K562 (cell line): Measurements from ENCODE around the gene SAP30L. TPM values are rescaled to one million over a fixed set of nuclear protein-coding genes. Genes with fewer than 3 reads are reported as not detected.

Experiments used
- ATAC-seq: fragments of 200-7000 bp; cut with Tn5 transposase; 3 replicates; pipeline ENCODE4 v1.9.1; 2020; ENCODE audit warnings: moderate library complexity
- BruUV-seq: library from RNA; stranded (reverse); fragments of 400-500 nt; replicated peaks from 2 replicates; lab custom pipeline; 2021; lab: Mats Ljungman, UMichigan
- CTCF ChIA-PET: fragments of 300-600 bp; formaldehyde crosslinking; extraction: SDS; loops from one replicate; lab custom pipeline; 2021; ENCODE audit warnings: low intra/inter-chr PET ratio; lab: Yijun Ruan, JAX
- POLR2A ChIA-PET: fragments of 300-600, 350-650 bp; sonication (Branson Sonifier 250); formaldehyde crosslinking; extraction: SDS; loops from one replicate; lab custom pipeline; 2021; ENCODE audit warnings: antibody characterized with exemption, inconsistent platforms; lab: Yijun Ruan, JAX
- DNase-seq, 4 experiments: peaks; one replicate each; pipeline versions ENCODE4 v3.0.0 to v3.0.0-alpha.2; 2011 to 2018; ENCODE audit warnings: low spot score in 3 of 4, mixed read lengths in 3 of 4; ENCODE audit errors: extremely low read depth in 1 of 4
- FAIRE-seq: peaks from 2 replicates; lab custom pipeline; 2011; peaks lifted over from hg19 to GRCh38; lab: Jason Lieb, UNC
- H2AFZ ChIP-seq: 2 replicates; pipeline ENCODE4 v1.6.0; 2011; ENCODE audit warnings: low read depth, low read length, control low read depth, inconsistent platforms
- H3K27ac ChIP-seq: fragments of 200-600 bp; 3 replicates; pipeline ENCODE4 v1.8.0; 2011; ENCODE audit warnings: low read depth, mild to moderate bottlenecking, control low read depth, inconsistent platforms, low read length, moderate library complexity, mixed read lengths; ENCODE audit errors: extremely low read depth
- H3K27me3 ChIP-seq, 2 experiments: fragments of 300-600 bp in 1 of 2; 2 replicates in 1 of 2; 3 replicates in 1 of 2; pipeline versions ENCODE4 v1.6.0 to v1.8.0; 2011; ENCODE audit warnings: inconsistent platforms in 2 of 2, low read length in 2 of 2, mild to moderate bottlenecking in 1 of 2, mixed read lengths in 1 of 2, moderate library complexity in 1 of 2; ENCODE audit not compliant: control insufficient read depth in 2 of 2, insufficient read depth in 2 of 2
- H3K36me3 ChIP-seq: fragments of 300-600 bp; 3 replicates; pipeline ENCODE4 v1.8.0; 2011; ENCODE audit warnings: mild to moderate bottlenecking, low read length, inconsistent platforms; ENCODE audit not compliant: control insufficient read depth, insufficient read depth
- H3K4me1 ChIP-seq, 2 experiments: fragments of 200-600 bp in 1 of 2; replicated peaks in 1 of 2; 2 replicates in 1 of 2; 3 replicates in 1 of 2; pipeline versions ENCODE4 v1.5.1 to v1.8.0; 2011; ENCODE audit warnings: inconsistent platforms in 2 of 2, low read length in 2 of 2, mild to moderate bottlenecking in 1 of 2, mixed read lengths in 1 of 2, moderate library complexity in 1 of 2; ENCODE audit not compliant: control insufficient read depth in 2 of 2, insufficient read depth in 2 of 2
- H3K4me2 ChIP-seq: 2 replicates; pipeline ENCODE4 v1.6.1; 2011; ENCODE audit warnings: low read length, control low read depth, inconsistent platforms, mixed read lengths; ENCODE audit not compliant: insufficient read depth
- H3K4me3 ChIP-seq: fragments of 200-600 bp; sonication (generic), shearing (Covaris generic); 2 replicates; pipeline ENCODE4 v1.5.1; 2016; ENCODE audit warnings: control low read depth, inconsistent platforms
- H3K79me2 ChIP-seq: fragments of 200-600 bp; 3 replicates; pipeline ENCODE4 v1.8.0; 2011; ENCODE audit warnings: low read length, inconsistent platforms; ENCODE audit not compliant: control insufficient read depth, insufficient read depth
- H3K9ac ChIP-seq, 2 experiments: 2 replicates each; pipeline versions ENCODE4 v1.6.0 to v1.6.1; 2011; ENCODE audit warnings: low read depth in 2 of 2, low read length in 2 of 2, control low read depth in 1 of 2, inconsistent platforms in 1 of 2, mild to moderate bottlenecking in 1 of 2, mixed read lengths in 1 of 2; ENCODE audit not compliant: insufficient read depth in 1 of 2
- H3K9me1 ChIP-seq: one replicate; pipeline ENCODE4 v1.6.0; 2011; ENCODE audit warnings: inconsistent platforms, mild to moderate bottlenecking, low read length, moderate library complexity; ENCODE audit not compliant: control insufficient read depth, insufficient read depth
- H3K9me3 ChIP-seq: replicated peaks from 2 replicates; pipeline ENCODE4 v1.5.1; 2011; ENCODE audit warnings: low read depth, low read length, inconsistent platforms; ENCODE audit not compliant: control insufficient read depth, insufficient read depth
- H4K20me1 ChIP-seq: replicated peaks from 2 replicates; pipeline ENCODE4 v1.6.1; 2011; ENCODE audit warnings: low read length, inconsistent platforms, mixed read lengths; ENCODE audit not compliant: control insufficient read depth, insufficient read depth
- EZH2 ChIP-seq: IDR thresholded peaks from 2 replicates; pipeline ENCODE4 v1.6.1; 2012; ENCODE audit warnings: low read depth, mild to moderate bottlenecking, inconsistent platforms, low read length, borderline replicate concordance
- HMG20A ChIP-seq: fragments of 450-650 bp; formaldehyde crosslinking; conservative IDR thresholded peaks from 2 replicates; pipeline ENCODE4 v1.4.0; 2020; ENCODE audit warnings: mild to moderate bottlenecking, mixed read lengths
- KLF16 ChIP-seq: IDR thresholded peaks from 2 replicates; pipeline ENCODE4 v1.6.1; 2016; ENCODE audit warnings: antibody characterized with exemption
- ZNF143 ChIP-seq: sonication (generic); formaldehyde crosslinking; IDR thresholded peaks from 2 replicates; pipeline ENCODE4 v1.9.0; 2022; ENCODE audit warnings: mild to moderate bottlenecking, missing genetic modification reagents
- ZNF707 ChIP-seq: fragments of 250-450 bp; sonication (Bioruptor Pico); conservative IDR thresholded peaks from 2 replicates; pipeline ENCODE4 v1.8.0; 2022; ENCODE audit warnings: inconsistent platforms, mild to moderate bottlenecking, moderate library complexity
- WGBS: fragments of 100-300 bp; shearing (Covaris generic); methylation state at CpG from one replicate; pipeline ENCODE4 v1.1.6; 2016; ENCODE audit warnings: low coverage, mixed read lengths; ENCODE audit not compliant: insufficient coverage; ENCODE audit errors: missing lambda C conversion rate; 5-methylcytosine and 5-hydroxymethylcytosine counted together
- in situ Hi-C: fragments of 300-500 bp; cut with MboI; formaldehyde crosslinking; loops from 4 replicates; pipeline ENCODE4 v1.15.0; 2018; ENCODE audit warnings: inconsistent platforms, mixed read lengths
- intact Hi-C: fragments of 100-400 bp; cut with micrococcal nuclease; formaldehyde crosslinking; loops from 2 replicates; pipeline ENCODE4 v1.14.2; 2022
- polyA plus RNA-seq, 8 experiments: library from polyadenylated mRNA; depleted of rRNA in 4 of 8; stranded (reverse) in 5 of 8; unstranded in 3 of 8; fragments of >200 nt; fragmentation: Nextera tagmentation in 2 of 8; fragmentation: Illumina TruSeq in 1 of 8; extraction: Ambion mirVana in 2 of 8; extraction: Trizol in 1 of 8; gene quantifications; 2 replicates each; pipeline versions ENCODE4 v1.2.1 to v1.2.3, GENCODE V29; 2011 to 2014; ENCODE audit warnings: inconsistent platforms in 1 of 8, missing spikeins in 1 of 8
- total RNA-seq, 7 experiments: library from RNA; depleted of rRNA in 6 of 7; stranded (reverse); fragments of >200 nt in 6 of 7; fragmentation: Illumina TruSeq in 2 of 7; extraction: Trizol in 2 of 7; gene quantifications; 2 replicates each; pipeline versions ENCODE4 v1.2.1 to v1.2.3, GENCODE V29; 2011 to 2021; ENCODE audit warnings: low replicate concordance in 1 of 7
- TF ChIP-seq, protein P1 (sequence below): fragments of 250-450 bp; sonication (Bioruptor Pico); IDR thresholded peaks from 2 replicates; pipeline ENCODE4 v1.8.0; 2021; ENCODE audit warnings: moderate library complexity, mild to moderate bottlenecking, inconsistent platforms
- TF ChIP-seq, protein P2 (sequence below), 3 experiments: fragments of 200-800 bp in 1 of 3; fragments of 250-450 bp in 1 of 3; fragments of 450-650 bp in 1 of 3; sonication (Bioruptor Pico) in 1 of 3; sonication (Bioruptor generic) in 1 of 3; formaldehyde crosslinking in 1 of 3; IDR thresholded peaks; 2 replicates each; pipeline versions ENCODE4 v1.6.1 to v1.8.0; 2016 to 2022; ENCODE audit warnings: mild to moderate bottlenecking in 2 of 3, missing genetic modification characterization in 2 of 3, missing compliant biosample characterization in 1 of 3, moderate library complexity in 1 of 3

The SAP30L gene
- total and polyA plus RNA-seq, 9 of the 15 experiments (the other 6 are each of a cell fraction or from before 2014, with no cell fraction given), result 5.1 to 33.6 (median 28.1) TPM

DNA sequence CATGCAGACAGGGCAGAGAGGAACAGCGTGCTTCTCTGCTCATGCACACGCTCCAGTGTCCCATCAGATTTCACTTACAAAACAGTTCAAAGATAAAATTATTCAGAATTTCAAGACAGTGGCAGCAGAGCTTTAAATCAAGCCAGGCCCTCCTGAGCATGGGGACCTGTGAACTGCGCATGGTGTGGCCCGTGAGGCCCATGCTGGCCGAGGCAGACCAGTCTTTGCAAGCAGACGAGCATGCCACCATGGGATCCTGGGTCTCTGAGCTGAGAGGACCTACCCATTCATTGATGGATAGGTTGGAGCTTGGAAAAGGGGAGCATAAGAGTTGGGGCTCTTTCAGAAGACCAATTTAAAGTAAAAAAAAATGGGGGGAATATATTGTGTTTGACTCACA is 35.0 kb upstream of the SAP30L start (continued):
- TF ChIP-seq, protein P1, sequence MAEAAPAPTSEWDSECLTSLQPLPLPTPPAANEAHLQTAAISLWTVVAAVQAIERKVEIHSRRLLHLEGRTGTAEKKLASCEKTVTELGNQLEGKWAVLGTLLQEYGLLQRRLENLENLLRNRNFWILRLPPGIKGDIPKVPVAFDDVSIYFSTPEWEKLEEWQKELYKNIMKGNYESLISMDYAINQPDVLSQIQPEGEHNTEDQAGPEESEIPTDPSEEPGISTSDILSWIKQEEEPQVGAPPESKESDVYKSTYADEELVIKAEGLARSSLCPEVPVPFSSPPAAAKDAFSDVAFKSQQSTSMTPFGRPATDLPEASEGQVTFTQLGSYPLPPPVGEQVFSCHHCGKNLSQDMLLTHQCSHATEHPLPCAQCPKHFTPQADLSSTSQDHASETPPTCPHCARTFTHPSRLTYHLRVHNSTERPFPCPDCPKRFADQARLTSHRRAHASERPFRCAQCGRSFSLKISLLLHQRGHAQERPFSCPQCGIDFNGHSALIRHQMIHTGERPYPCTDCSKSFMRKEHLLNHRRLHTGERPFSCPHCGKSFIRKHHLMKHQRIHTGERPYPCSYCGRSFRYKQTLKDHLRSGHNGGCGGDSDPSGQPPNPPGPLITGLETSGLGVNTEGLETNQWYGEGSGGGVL (CRISPR knock-in tag), result no peak
- TF ChIP-seq EZH2 (no peak), KLF16 (no peak), ZNF707 (CRISPR knock-in tag) (no peak)

DNA sequence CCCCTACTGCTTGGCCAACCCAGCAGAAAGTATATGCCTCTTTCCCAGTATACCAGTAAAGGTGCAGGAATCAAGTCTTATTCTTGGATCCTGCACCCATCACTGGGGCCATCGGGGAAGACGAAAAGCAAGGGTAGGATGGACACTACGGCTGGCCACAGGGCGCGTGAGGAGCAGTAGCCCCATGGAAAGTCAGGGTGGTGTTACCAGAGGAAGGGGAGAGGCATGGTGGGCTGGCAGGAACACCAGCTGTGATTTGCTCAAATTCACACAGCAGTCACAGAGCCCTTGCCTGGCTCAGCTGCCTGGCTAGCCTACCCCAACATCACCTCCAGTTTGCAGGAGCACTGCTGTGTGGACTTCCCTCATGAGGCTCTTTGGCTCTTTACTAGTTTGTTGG is 34.5 kb upstream of the SAP30L start:
- no peak overlapping the region for H3K27ac ChIP-seq
- intact Hi-C loops, result no loop called here
- WGBS, result 87% methylated on average over 5 of the region's 5 CpGs
- DNase-seq (no peak), FAIRE-seq (no peak), ATAC-seq (no peak)
- H3K4me1 ChIP-seq, result no peaks in the 10 kb centered on the region; a peak in 1 of 5 replicates
- no peaks in the 10 kb centered on the region for H3K27me3 ChIP-seq
- no peak for TF ChIP-seq HMG20A (CRISPR knock-in tag)
- TF ChIP-seq, protein P2, sequence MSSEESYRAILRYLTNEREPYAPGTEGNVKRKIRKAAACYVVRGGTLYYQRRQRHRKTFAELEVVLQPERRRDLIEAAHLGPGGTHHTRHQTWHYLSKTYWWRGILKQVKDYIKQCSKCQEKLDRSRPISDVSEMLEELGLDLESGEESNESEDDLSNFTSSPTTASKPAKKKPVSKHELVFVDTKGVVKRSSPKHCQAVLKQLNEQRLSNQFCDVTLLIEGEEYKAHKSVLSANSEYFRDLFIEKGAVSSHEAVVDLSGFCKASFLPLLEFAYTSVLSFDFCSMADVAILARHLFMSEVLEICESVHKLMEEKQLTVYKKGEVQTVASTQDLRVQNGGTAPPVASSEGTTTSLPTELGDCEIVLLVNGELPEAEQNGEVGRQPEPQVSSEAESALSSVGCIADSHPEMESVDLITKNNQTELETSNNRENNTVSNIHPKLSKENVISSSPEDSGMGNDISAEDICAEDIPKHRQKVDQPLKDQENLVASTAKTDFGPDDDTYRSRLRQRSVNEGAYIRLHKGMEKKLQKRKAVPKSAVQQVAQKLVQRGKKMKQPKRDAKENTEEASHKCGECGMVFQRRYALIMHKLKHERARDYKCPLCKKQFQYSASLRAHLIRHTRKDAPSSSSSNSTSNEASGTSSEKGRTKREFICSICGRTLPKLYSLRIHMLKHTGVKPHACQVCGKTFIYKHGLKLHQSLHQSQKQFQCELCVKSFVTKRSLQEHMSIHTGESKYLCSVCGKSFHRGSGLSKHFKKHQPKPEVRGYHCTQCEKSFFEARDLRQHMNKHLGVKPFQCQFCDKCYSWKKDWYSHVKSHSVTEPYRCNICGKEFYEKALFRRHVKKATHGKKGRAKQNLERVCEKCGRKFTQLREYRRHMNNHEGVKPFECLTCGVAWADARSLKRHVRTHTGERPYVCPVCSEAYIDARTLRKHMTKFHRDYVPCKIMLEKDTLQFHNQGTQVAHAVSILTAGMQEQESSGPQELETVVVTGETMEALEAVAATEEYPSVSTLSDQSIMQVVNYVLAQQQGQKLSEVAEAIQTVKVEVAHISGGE (CRISPR knock-in tag; IDR thresholded peaks at IDR 0.05), result no peak
- TF ChIP-seq ZNF143 (CRISPR knock-in tag), result no peak
- H2AFZ ChIP-seq, result no peak overlapping the region
- H3K36me3 ChIP-seq, result peaks cover 26% of the 10 kb centered on the region; the same call in 2 of the 3 replicates
- no peak overlapping the region for H3K4me3 ChIP-seq
- H3K4me2 ChIP-seq, result no peak overlapping the region
- no TSS peak for BruUV-seq
- H3K9ac ChIP-seq, result no peak overlapping the region
- in situ Hi-C loops, result loop anchor here (5.0 kb wide), 1 partner anchor 339 kb away; no protein-coding TSS in a partner anchor
- H3K9me1 ChIP-seq, result no peaks in the 10 kb centered on the region
- no peaks in the 10 kb centered on the region for H4K20me1 ChIP-seq
- no peaks in the 10 kb centered on the region for H3K79me2 ChIP-seq
- no peaks in the 10 kb centered on the region for H3K9me3 ChIP-seq
- POLR2A ChIA-PET, result interaction anchor here (0.6 to 1.7 kb wide), 2 partner anchors 11 to 49 kb away, joined by 3 read pairs; no protein-coding TSS in a partner anchor
- CTCF ChIA-PET, result no interaction called here
